Activated CD8-positive, alpha-beta memory T cell treated with anti-CD3 and anti-CD28 coated beads, Interleukin-2, amount 50 U/mL, for 1 hour (primary cell): ENCODE results near the gene ANGPTL8.

ENCODE experiments used
- DNase-seq: peaks from one replicate; pipeline ENCODE4 v3.0.0-alpha.2; 2020; ENCODE audit errors: extremely low read depth

The ANGPTL8 gene

GRCh38 chr19:11261431-11261970 lies 22.1 kb downstream of the ANGPTL8 start:
- no peak for DNase-seq

- DNase-seq = no peak
These were observed 22.8 kb downstream of the ANGPTL8 start, which contains the start of gene DOCK6 for GRCh38 chr19:11261971-11262839. Gene DOCK6 (minus strand): TSS chr19:11262524. CDS start chr19:11262440, 84 bp downstream.

- no peak for DNase-seq
These were observed 24.3 kb downstream of the ANGPTL8 start for GRCh38 chr19:11263726-11264125.

- DNase-seq = no peak
These were observed 25.2 kb downstream of the ANGPTL8 start for GRCh38 chr19:11264452-11265176.

- no peak for DNase-seq
These were observed 25.9 kb downstream of the ANGPTL8 start for GRCh38 chr19:11265177-11265784.

- no peak for DNase-seq
These were observed 26.4 kb downstream of the ANGPTL8 start for GRCh38 chr19:11265785-11266236.

- no peak for DNase-seq
These were observed 28.1 kb downstream of the ANGPTL8 start for GRCh38 chr19:11267316-11268085.

- DNase-seq = no peak
These were observed 29.4 kb downstream of the ANGPTL8 start for GRCh38 chr19:11268783-11269267.

DNA sequence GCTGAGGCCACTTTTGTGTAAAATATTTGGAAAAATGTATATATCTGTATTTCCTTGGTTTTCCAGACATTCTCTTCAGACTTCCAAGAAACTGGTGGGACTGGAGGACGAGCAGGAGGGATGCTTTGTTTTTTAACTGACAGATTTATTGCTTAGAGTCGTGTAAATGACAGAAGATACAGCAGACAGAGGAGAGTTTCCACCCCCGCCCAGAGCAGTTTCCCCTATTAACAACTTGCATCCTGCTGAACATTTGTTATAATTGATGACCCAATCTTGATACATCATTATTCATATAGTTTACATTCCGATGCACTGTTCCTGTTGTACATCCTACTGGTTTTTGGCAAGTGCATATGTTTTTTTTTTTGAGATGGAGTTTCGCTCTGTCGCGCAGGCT lies 30.0 kb downstream of the ANGPTL8 start:
- DNase-seq = no peak

- DNase-seq = no peak
These were observed 33.9 kb downstream of the ANGPTL8 start for GRCh38 chr19:11273296-11273695.

GRCh38 chr19:11273989-11274388 lies 34.6 kb downstream of the ANGPTL8 start:
- no peak for DNase-seq

- DNase-seq = no peak
These were observed 35.2 kb downstream of the ANGPTL8 start for GRCh38 chr19:11274533-11275086.

GRCh38 chr19:11278670-11279069 lies 39.3 kb downstream of the ANGPTL8 start:
- no peak for DNase-seq

DNA sequence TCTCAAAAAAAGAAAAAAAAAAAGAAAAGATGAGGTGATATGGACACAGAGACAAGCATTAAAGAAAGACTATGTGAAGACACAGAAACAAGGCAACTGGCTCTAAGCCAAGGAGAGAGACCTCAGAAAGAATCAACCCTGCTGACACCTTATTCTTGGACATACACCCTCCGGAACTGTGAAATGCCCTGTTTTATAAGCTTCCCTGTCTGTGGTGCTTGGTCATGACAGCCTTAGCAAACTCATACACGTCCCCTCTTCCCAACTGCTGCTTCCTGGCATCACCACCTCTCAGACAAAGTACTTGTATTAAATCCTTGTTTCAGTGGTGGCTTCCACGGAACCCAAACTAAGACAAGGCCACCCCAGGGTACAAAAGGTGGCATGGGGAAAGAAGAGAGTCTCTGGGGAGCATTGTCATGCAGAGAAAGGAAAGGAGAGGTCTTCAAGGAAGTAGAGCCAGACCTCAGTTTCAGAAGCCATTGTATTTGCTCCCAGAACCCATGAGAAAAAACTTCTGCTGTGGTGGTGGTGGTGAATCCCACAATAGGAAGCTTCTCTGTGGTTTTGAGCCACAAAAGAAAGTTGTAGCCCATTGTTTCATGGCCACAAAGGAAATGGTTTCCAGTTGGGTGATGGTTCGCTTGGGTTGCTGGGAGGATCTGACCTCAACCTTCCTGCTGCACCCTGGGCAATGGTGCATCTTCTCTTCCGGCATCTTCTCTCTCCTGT lies 40.3 kb downstream of the ANGPTL8 start:
- DNase-seq = no peak

DNA sequence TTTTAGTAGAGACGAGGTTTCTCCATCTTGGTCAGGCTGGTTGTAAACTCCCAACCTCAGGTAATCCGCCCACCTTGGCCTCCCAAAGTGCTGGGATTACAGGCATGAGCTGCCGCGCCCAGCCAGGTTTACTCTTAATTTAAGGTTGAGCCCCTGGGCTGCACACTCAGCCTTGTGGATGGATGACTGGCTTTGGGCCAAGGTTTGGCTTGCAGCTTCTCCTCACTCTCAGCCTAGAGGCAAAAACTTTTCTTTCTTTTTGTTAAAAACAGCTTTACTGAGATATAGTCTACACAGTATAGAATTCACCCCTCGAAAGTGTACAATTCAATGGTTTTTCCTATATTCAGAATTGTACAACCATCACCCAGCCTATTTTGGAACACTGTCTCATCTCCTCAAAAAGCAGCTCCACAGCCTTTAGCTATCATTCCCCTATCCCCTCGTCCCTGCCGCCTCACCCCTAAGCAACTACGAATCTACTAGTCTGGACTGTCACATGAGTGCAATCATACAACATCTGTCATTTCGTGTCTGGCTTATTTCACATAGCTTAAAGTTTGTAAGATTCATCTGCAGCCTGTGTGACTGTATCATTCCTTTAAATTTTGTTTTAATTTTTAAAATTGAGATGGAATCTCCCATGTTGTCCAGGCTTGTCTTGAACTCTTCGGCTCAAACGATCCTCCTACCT lies 42.1 kb downstream of the ANGPTL8 start:
- no peak for DNase-seq

- no peak for DNase-seq
These were observed 45.1 kb downstream of the ANGPTL8 start for GRCh38 chr19:11284515-11284914.

DNA sequence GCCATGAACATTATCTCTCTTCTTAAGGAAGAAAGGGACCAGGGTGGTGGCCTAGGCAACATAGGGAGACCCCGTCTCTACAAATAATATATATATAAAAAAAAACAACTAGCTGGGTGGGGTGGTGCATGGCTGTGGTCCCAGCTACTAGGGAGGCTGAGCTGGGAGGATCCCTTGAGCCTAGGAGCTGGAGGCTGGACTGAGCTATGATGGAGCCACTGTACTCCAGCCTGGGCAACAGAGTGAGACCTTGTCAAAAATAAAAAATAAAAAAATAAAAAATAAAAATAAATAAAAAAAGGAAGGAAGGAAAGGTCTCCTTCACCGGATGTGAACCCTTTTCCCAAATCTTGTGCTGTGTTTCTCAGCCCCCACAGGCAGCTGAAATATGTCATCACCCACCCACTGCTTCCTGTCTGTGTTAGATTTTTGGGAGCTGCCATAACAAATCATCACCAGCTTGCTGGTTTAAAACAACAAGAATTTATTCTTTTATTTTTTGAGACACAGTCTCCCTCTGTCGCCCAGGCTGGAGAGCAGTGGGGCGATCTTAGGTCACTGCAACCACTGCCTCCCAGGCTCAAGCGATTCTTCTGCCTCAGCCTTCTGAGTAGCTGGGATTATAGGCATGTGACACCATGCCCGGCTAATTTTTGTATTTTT lies 47.0 kb downstream of the ANGPTL8 start:
- no peak for DNase-seq

DNA sequence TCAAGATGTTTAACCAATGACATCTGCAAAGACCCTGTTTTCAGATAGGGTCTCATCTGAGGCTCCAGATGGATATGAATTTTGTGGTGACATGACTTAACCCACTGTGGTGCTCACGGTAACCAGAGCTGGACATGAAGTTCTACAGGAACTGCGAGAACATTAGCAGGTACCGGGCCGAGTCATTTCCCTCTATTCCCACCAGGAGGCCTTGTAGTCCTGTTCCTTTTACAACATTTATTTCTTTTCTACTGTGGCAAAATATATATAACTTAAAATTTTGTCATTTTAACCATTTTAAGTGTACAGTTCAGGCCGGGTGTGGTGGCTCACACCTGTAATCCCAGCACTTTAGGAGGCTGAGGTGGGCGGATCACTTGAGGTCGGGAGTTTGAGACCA lies 48.9 kb downstream of the ANGPTL8 start:
- no peak for DNase-seq

DNA sequence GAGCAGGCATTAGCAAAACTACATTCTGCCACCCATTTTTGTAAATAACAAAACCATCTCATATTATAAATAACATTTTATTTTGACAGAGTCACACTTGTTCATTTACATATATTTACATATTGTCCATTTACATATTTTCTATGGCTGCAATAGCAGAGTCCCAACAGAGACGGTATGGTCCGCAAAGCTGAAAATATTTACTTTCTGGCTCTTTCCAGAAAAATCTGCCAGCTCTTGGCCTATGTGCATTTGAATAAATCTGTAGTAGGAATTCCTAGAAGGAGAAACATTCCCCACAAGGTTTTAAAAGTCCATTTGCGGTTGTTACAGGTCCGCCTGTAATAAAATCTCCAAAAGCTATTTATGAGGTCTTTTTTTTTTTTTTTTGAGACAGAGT lies 50.8 kb downstream of the ANGPTL8 start:
- no peak for DNase-seq
